Fibroblast of pulmonary artery (primary cell): Measurements from ENCODE around the gene ABI3BP.
A peak's percentile ranks its signal among the peaks of the same experiment; 100 is the strongest.

Experiments used
- DNase-seq: peaks from one replicate; pipeline ENCODE4 v3.0.0-alpha.2; 2010; ENCODE audit warnings: low read depth
- H3K4me3 ChIP-seq: replicated peaks from 2 replicates; pipeline ENCODE4 v1.5.1; 2011; ENCODE audit warnings: low read depth, mild to moderate bottlenecking, control low read depth, low read length, moderate library complexity
- CTCF ChIP-seq: IDR thresholded peaks from 2 replicates; pipeline ENCODE4 v1.5.1; 2011; ENCODE audit warnings: mild to moderate bottlenecking, control low read depth, low read length, inconsistent platforms; ENCODE audit errors: missing control alignments

The ABI3BP gene

GRCh38 chr3:100836661-100837060 is 156.6 kb downstream of the ABI3BP start:
- no peak for TF ChIP-seq CTCF

GRCh38 chr3:100834332-100834731 is 158.9 kb downstream of the ABI3BP start:
- TF ChIP-seq CTCF, result no peak
- DNase-seq, result no peak
- H3K4me3 ChIP-seq, result no peak overlapping the region

More at GRCh38 chr3:100836661-100837060, 156.6 kb downstream of the ABI3BP start:
- DNase-seq, result no peak
- no peak overlapping the region for H3K4me3 ChIP-seq

- H3K4me3 ChIP-seq, result no peak overlapping the region
- no peak for TF ChIP-seq CTCF
- DNase-seq, result no peak
These were observed 159.7 kb downstream of the ABI3BP start for GRCh38 chr3:100833483-100833882.

GRCh38 chr3:100831629-100832028 is 161.6 kb downstream of the ABI3BP start:
- no peak overlapping the region for H3K4me3 ChIP-seq
- TF ChIP-seq CTCF, result no peak
- DNase-seq, result no peak

GRCh38 chr3:100830931-100831330 is 162.3 kb downstream of the ABI3BP start:
- TF ChIP-seq CTCF, result no peak
- H3K4me3 ChIP-seq, result no peak overlapping the region
- no peak for DNase-seq

- peak; percentile 69 for DNase-seq
- no peak overlapping the region for H3K4me3 ChIP-seq
- no peak for TF ChIP-seq CTCF
These were observed 167.6 kb downstream of the ABI3BP start for GRCh38 chr3:100825574-100825973.

DNA sequence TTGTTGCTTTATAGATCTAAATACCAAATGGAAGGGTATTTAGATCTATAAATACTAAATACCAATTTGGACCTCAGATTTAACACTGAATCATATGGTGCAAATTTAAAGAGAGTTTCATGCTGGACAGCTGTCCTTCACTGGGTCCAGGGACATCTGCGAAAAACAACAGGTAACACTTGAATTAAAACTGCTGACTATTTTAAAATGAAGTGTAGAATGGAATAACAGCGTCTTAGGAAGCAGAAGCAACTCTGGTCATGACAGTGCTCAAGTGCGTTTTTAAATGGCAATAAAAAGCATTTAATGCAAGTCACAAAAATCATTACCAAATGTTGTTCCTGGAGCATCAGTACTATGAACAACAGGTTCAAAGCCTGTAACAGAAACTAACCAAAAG is 177.6 kb downstream of the ABI3BP start:
- TF ChIP-seq CTCF, result no peak

More for the DNA sequence above, 177.6 kb downstream of the ABI3BP start:
- H3K4me3 ChIP-seq, result no peak overlapping the region
- no peak for DNase-seq
